ENCODE data around the gene SPOP. TPM values are rescaled to one million over a fixed set of nuclear protein-coding genes. Genes with fewer than 3 reads are reported as not detected.
"Not testable (repeated sequence)": the region's sequence is repeated elsewhere in the genome, so short reads cannot be mapped to it uniquely, and the experiment has no call there.

SPOP gene
- total RNA-seq, 1 donor, result 27.4 TPM

GRCh38 chr17:49555495-49556222 is 122.2 kb downstream of the SPOP start:
- no peaks in the 10 kb centered on the region for H3K9me3 ChIP-seq (ENCODE audit: low read depth, low read length)
- peaks cover 7% of the 10 kb centered on the region for H3K4me1 ChIP-seq (ENCODE audit: insufficient read depth, low read length)
- H3K4me3 ChIP-seq (ENCODE audit: low read length), result no peak overlapping the region
- H3K27me3 ChIP-seq (ENCODE audit: insufficient read depth, low read length), result no peaks in the 10 kb centered on the region

DNA sequence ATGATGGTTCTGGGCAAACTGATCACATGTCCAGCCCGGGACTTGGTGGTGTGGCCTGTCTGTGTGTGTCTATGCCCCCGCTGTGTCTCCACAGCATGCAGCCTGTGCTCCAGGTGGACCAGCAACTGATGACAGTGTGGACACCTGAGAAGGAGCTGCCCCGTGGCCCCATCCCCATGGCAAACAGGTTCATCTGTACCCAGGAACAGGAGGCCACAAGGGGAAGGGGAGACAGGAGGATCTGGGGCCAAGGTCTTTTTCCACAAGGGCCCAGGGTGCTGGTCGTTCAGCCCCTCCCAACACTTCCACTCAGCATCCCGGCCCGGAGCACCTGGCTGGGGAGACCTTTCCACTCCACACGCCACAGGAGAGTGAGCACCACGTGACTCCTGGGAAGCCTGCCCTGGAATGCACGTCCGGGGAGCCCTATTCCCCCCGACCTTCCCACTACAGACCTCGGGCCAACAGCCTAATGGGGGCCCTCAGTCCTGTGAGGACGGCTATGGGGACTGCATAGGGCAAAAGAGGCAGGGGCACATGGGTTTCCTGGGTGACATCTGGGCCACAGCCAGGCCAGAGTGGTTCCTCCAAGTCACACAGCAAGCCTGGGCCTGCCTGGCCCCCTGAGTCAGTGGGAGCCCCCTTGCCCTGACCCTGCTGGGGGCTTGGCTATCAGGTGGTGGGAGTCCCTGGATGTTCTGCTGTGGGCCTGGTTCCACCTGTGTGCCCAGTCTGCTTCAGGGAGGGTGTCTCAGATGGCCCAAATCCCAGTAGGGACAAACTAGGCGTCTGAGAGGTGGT is 123.0 kb downstream of the SPOP start:
- Histone ChIP-seq H3K9me3 (ENCODE audit: low read depth, low read length) (no peaks in the 10 kb centered on the region), H3K4me1 (ENCODE audit: insufficient read depth, low read length) (peaks cover 7% of the 10 kb centered on the region), H3K4me3 (ENCODE audit: low read length) (no peak overlapping the region), H3K27me3 (ENCODE audit: insufficient read depth, low read length) (no peaks in the 10 kb centered on the region)

DNA sequence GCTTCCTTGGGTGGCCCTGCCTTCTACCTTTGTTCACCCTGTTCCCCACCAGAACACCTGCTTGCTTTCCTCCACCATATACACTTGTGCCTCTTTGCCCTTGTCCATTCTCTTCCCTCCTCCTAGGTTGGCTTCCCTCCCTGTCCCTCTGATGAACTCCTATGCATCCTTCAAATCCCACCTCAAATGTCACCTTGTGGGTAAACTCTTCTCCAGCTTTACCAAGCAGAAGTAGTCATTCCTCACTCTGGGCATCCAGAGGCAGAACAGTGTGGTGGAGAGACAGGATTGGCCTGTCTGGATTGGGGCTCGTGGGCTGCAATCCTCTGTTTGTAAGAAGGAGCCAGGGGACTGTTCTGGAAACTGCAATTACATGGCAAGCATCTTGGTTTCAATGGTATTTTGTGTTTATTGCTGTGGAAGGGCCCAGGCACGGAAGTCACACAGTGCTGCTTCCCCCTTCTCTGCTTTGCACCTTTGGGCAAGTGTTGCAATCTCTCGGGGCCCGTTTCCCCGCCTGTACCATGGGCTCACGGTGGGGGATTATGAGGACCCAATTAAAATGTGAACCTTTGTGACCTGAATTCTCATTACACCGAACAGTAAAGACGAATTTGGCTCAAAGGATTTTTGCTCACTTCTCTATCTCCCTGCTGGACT is 124.1 kb downstream of the SPOP start:
- Histone ChIP-seq H3K27me3 (ENCODE audit: insufficient read depth, low read length) (no peaks in the 10 kb centered on the region), H3K4me3 (ENCODE audit: low read length) (no peak overlapping the region), H3K9me3 (ENCODE audit: low read depth, low read length) (no peaks in the 10 kb centered on the region), H3K4me1 (ENCODE audit: insufficient read depth, low read length) (peaks cover 7% of the 10 kb centered on the region)

- Histone ChIP-seq H3K4me1 (ENCODE audit: insufficient read depth, low read length) (peaks cover 7% of the 10 kb centered on the region), H3K27me3 (ENCODE audit: insufficient read depth, low read length) (no peaks in the 10 kb centered on the region), H3K9me3 (ENCODE audit: low read depth, low read length) (no peaks in the 10 kb centered on the region), H3K4me3 (ENCODE audit: low read length) (no peak overlapping the region)
Observed at GRCh38 chr17:49552070-49552751, 125.7 kb downstream of the SPOP start.

- no peak overlapping the region for H3K4me3 ChIP-seq (ENCODE audit: low read length)
- no peaks in the 10 kb centered on the region for H3K9me3 ChIP-seq (ENCODE audit: low read depth, low read length)
- no peaks in the 10 kb centered on the region for H3K27me3 ChIP-seq (ENCODE audit: insufficient read depth, low read length)
- peaks cover 5% of the 10 kb centered on the region for H3K4me1 ChIP-seq (ENCODE audit: insufficient read depth, low read length)
Observed at GRCh38 chr17:49551221-49552069, 126.5 kb downstream of the SPOP start.

- H3K4me3 ChIP-seq (ENCODE audit: low read length); H3K4me1 ChIP-seq (ENCODE audit: insufficient read depth, low read length); H3K9me3 ChIP-seq (ENCODE audit: low read depth, low read length); H3K27me3 ChIP-seq (ENCODE audit: insufficient read depth, low read length): not testable (repeated sequence)
Observed at GRCh38 chr17:49550764-49551163, 127.1 kb downstream of the SPOP start.

DNA sequence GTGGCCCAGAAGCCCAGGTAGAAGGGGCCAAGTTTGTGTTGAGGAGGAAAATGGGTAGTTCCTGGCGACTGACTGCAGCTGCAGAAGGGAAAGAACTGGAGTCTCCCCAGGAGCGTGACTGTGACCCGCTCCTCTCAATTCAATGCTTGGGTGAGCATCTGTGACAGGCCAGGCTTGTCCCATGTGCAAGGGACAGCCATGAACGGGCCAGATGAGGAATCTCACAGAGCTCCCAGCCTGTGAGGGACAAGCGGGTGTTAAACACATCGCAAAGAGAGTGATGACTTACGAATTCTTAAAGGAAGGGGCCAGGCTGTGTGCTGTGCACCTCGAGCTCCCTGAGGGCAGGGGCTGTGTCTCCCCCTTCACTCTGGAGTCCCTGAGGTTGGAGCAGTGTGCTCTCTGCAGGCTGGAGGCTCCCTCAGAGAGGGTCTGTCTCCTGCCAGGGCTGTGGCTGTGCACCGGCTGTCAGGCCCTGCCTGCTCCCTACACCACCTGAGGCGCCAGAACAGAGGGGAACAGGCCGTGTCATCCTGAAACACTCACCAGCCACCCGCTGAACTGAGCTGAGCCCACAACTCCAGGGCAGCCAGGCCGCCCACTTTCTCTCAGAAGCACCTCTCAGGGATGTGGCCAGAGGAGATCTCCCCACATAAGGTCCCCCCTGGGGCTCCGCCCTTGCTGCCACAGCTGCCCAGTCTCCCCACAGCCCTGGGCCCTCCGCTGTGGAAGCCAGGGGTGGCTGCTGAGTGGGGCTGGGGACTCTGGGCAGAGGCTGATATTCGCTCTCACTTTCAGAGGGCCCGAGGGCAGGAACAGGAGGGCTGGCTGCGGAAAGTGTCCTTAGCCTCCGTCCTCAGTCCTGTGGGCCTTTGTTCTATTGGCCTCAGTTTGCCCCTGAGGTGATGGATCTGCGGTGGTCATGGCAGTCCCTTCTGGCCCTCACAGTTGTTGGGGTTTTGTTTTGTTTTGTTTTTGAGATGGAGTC is 127.9 kb downstream of the SPOP start:
- no peak overlapping the region for H3K4me3 ChIP-seq (ENCODE audit: low read length)
- H3K27me3 ChIP-seq (ENCODE audit: insufficient read depth, low read length), result no peaks in the 10 kb centered on the region
- no peaks in the 10 kb centered on the region for H3K4me1 ChIP-seq (ENCODE audit: insufficient read depth, low read length)
- H3K9me3 ChIP-seq (ENCODE audit: low read depth, low read length), result no peaks in the 10 kb centered on the region

- H3K27me3 ChIP-seq (ENCODE audit: insufficient read depth, low read length), result no peaks in the 10 kb centered on the region
- no peak overlapping the region for H3K4me3 ChIP-seq (ENCODE audit: low read length)
- no peaks in the 10 kb centered on the region for H3K4me1 ChIP-seq (ENCODE audit: insufficient read depth, low read length)
- no peaks in the 10 kb centered on the region for H3K9me3 ChIP-seq (ENCODE audit: low read depth, low read length)
Observed at GRCh38 chr17:49549311-49549605, 128.6 kb downstream of the SPOP start.

Other genes with a start within 250 kb of the SPOP start
- gene NGFR, start 182.8 kb downstream of the SPOP start, total RNA-seq, result 0.21 TPM
- gene NXPH3, start 102.2 kb downstream of the SPOP start, total RNA-seq, result not detected
- 38.7 TPM for gene SLC35B1, start 29.9 kb upstream of the SPOP start, total RNA-seq
- 15.7 TPM for gene FAM117A, start 86.0 kb upstream of the SPOP start, total RNA-seq
- 133 TPM for gene KAT7, start 110.6 kb upstream of the SPOP start, total RNA-seq
- not detected for gene TAC4, start 170.0 kb upstream of the SPOP start, total RNA-seq